HEK293T (cell line): ENCODE measurements around the gene DNAH12.

ENCODE experiments used
- ARNT ChIP-seq: fragments of 450-650 bp; IDR thresholded peaks from 2 replicates; pipeline ENCODE4 v1.6.1; 2017; ENCODE audit warnings: mild to moderate bottlenecking
- BHLHE40 ChIP-seq: fragments of 450-650 bp; IDR thresholded peaks from 2 replicates; pipeline ENCODE4 v1.6.1; 2016; ENCODE audit warnings: mild to moderate bottlenecking, moderate library complexity, borderline replicate concordance
- ELF4 ChIP-seq: fragments of 450-650 bp; IDR thresholded peaks from 2 replicates; pipeline ENCODE4 v1.6.1; 2017; ENCODE audit warnings: antibody characterized with exemption
- FOXA1 ChIP-seq: fragments of 450-650 bp; IDR thresholded peaks from 2 replicates; pipeline ENCODE4 v1.6.1; 2016; ENCODE audit warnings: mild to moderate bottlenecking
- FOXK2 ChIP-seq: fragments of 450-650 bp; IDR thresholded peaks from 2 replicates; pipeline ENCODE4 v1.6.1; 2016; ENCODE audit warnings: mild to moderate bottlenecking
- FOXM1 ChIP-seq: fragments of 450-650 bp; IDR thresholded peaks from 2 replicates; pipeline ENCODE4 v1.6.1; 2017; ENCODE audit warnings: mild to moderate bottlenecking, borderline replicate concordance
- HDGF ChIP-seq: fragments of 450-650 bp; IDR thresholded peaks from 2 replicates; pipeline ENCODE4 v1.6.1; 2017; ENCODE audit warnings: antibody characterized with exemption, borderline replicate concordance
- L3MBTL2 ChIP-seq: fragments of 450-650 bp; conservative IDR thresholded peaks from 2 replicates; pipeline ENCODE4 v1.6.1; 2016; ENCODE audit warnings: mild to moderate bottlenecking
- NFRKB ChIP-seq: fragments of 450-650 bp; IDR thresholded peaks from 2 replicates; pipeline ENCODE4 v1.6.1; 2016; ENCODE audit warnings: mild to moderate bottlenecking, moderate library complexity
- SP1 ChIP-seq: fragments of 450-650 bp; IDR thresholded peaks from 2 replicates; pipeline ENCODE4 v1.6.1; 2017
- SUZ12 ChIP-seq: fragments of 450-650 bp; IDR thresholded peaks from 2 replicates; pipeline ENCODE4 v1.6.1; 2016; ENCODE audit warnings: mild to moderate bottlenecking
- ZNF384 ChIP-seq: fragments of 450-650 bp; IDR thresholded peaks from 2 replicates; pipeline ENCODE4 v1.6.1; 2016

GRCh38 chr3:57555306-57555705 lies 11.2 kb upstream of the DNAH12 start:
- TF ChIP-seq FOXM1 (no peak), ZNF384 (no peak), FOXK2 (no peak), SUZ12 (no peak), NFRKB (no peak), ARNT (no peak), HDGF (no peak), FOXA1 (no peak), ELF4 (no peak), SP1 (no peak), L3MBTL2 (no peak), BHLHE40 (no peak)
